Osteoblast (primary cell): Measurements from ENCODE around the gene EMP2. TPM values are rescaled to one million over a fixed set of nuclear protein-coding genes. Genes with fewer than 3 reads are reported as not detected.

Experiments
- DNase-seq: peaks from one replicate; pipeline ENCODE4 v3.0.0; 2011; ENCODE audit warnings: low spot score, mixed read lengths; ENCODE audit not compliant: insufficient read length; ENCODE audit errors: missing footprints
- H2AFZ ChIP-seq: 2 replicates; pipeline ENCODE4 v1.6.0; 2011; ENCODE audit warnings: mild to moderate bottlenecking, low read length
- H3K27ac ChIP-seq: 2 replicates; pipeline ENCODE4 v1.5.1; 2011; ENCODE audit warnings: mild to moderate bottlenecking, low read depth, low read length, moderate library complexity
- H3K27me3 ChIP-seq: 2 replicates; pipeline ENCODE4 v1.6.0; 2012; ENCODE audit warnings: mild to moderate bottlenecking, control low read depth, inconsistent platforms, low read length, moderate library complexity; ENCODE audit not compliant: insufficient read depth
- H3K36me3 ChIP-seq: 2 replicates; pipeline ENCODE4 v1.5.1; 2011; ENCODE audit warnings: mild to moderate bottlenecking, low read length, control low read depth, moderate library complexity; ENCODE audit not compliant: insufficient read depth
- H3K4me1 ChIP-seq: 2 replicates; pipeline ENCODE4 v1.5.1; 2011; ENCODE audit warnings: mild to moderate bottlenecking, low read length, control low read depth, moderate library complexity; ENCODE audit not compliant: insufficient read depth
- H3K4me2 ChIP-seq: 2 replicates; pipeline ENCODE4 v1.6.0; 2011; ENCODE audit warnings: mild to moderate bottlenecking, low read length; ENCODE audit not compliant: insufficient read depth
- H3K4me3 ChIP-seq: fragments of 200-600 bp; sonication (generic); 3 replicates; pipeline ENCODE4 v1.5.1; 2012; ENCODE audit warnings: mild to moderate bottlenecking, low read length, inconsistent platforms; ENCODE audit not compliant: insufficient read depth
- H3K79me2 ChIP-seq: 2 replicates; pipeline ENCODE4 v1.6.0; 2012; ENCODE audit warnings: mild to moderate bottlenecking, low read length, control low read depth, inconsistent platforms; ENCODE audit not compliant: insufficient read depth
- H3K9me3 ChIP-seq: 2 replicates; pipeline ENCODE4 v1.5.1; 2011; ENCODE audit warnings: low read depth, low read length, control low read depth
- H4K20me1 ChIP-seq: 2 replicates; pipeline ENCODE4 v1.6.0; 2012; ENCODE audit warnings: mild to moderate bottlenecking, low read length, control low read depth; ENCODE audit not compliant: insufficient read depth
- CTCF ChIP-seq: IDR thresholded peaks from 2 replicates; pipeline ENCODE4 v1.5.1; 2011; ENCODE audit warnings: mild to moderate bottlenecking, low read depth, low read length, moderate library complexity; ENCODE audit errors: extremely low read depth
- total RNA-seq: library from RNA; depleted of rRNA; stranded (reverse); fragments of >200 nt; gene quantifications from 2 replicates; pipeline ENCODE4 v1.2.3, GENCODE V29; 2012

The EMP2 gene
- total RNA-seq, 1 donor = 31.8 TPM

GRCh38 chr16:10504404-10504885 lies 76.0 kb downstream of the EMP2 start:
- Histone ChIP-seq H3K27me3 (no peaks in the 10 kb centered on the region), H2AFZ (no peak overlapping the region), H3K4me2 (no peak overlapping the region), H3K36me3 (no peaks in the 10 kb centered on the region), H3K79me2 (no peaks in the 10 kb centered on the region), H3K4me1 (no peaks in the 10 kb centered on the region), H3K27ac (no peak overlapping the region), H3K9me3 (no peaks in the 10 kb centered on the region), H4K20me1 (no peaks in the 10 kb centered on the region), H3K4me3 (no peak overlapping the region)
- no peak for DNase-seq
- no peak for TF ChIP-seq CTCF

DNA sequence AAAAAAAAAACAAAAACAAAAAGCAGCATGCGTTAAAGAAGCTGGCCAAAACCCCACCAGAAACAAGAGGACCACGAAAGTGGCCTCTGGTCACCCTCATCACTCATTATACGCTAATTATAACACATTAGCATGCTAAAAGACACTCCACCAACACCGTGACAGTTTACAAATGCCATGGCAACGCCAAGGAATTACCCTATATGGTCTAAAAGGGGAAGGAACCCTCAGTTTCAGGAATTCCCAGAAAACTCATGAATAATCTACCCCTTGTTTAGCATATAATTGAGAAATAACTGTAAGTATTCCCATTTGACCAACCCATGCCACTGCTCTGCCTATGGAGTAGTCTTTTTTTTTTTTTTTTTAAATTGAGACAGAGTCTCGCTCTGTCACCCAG lies 77.6 kb downstream of the EMP2 start:
- Histone ChIP-seq H3K27ac (no peak overlapping the region), H3K4me3 (no peak overlapping the region), H3K4me1 (no peaks in the 10 kb centered on the region), H2AFZ (no peak overlapping the region), H3K79me2 (no peaks in the 10 kb centered on the region), H3K9me3 (no peaks in the 10 kb centered on the region), H4K20me1 (no peaks in the 10 kb centered on the region), H3K27me3 (no peaks in the 10 kb centered on the region), H3K4me2 (no peak overlapping the region), H3K36me3 (no peaks in the 10 kb centered on the region)
- no peak for DNase-seq
- TF ChIP-seq CTCF = no peak

- no peak for DNase-seq
- H3K27me3 ChIP-seq = no peaks in the 10 kb centered on the region
- no peak overlapping the region for H3K4me2 ChIP-seq
- H4K20me1 ChIP-seq = no peaks in the 10 kb centered on the region
- no peaks in the 10 kb centered on the region for H3K79me2 ChIP-seq
- H3K4me3 ChIP-seq = no peak overlapping the region
- H3K4me1 ChIP-seq = no peaks in the 10 kb centered on the region
- TF ChIP-seq CTCF = no peak
- H3K27ac ChIP-seq = no peak overlapping the region
- H3K36me3 ChIP-seq = no peaks in the 10 kb centered on the region
- H3K9me3 ChIP-seq = no peaks in the 10 kb centered on the region
- H2AFZ ChIP-seq = no peak overlapping the region
These were observed 79.3 kb downstream of the EMP2 start for GRCh38 chr16:10501016-10501607.

DNA sequence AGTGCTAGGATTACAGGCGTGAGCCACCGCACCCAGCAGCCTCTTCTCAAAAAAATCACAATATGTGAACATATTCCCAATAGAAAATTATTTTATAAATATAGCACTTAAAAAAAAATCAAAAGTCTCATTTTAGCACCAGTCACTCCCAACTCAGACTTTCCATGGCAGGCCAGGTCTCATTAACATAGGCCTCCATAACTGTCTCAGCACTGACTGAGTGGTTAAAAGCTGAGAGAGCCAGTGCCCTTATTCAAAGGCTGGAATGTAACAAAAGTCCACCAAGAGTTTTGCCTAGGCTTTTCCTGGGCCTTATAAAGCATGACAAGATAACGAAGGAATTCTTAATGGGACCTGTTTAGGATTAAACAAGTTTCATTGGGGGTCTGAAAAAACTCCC lies 79.8 kb downstream of the EMP2 start:
- Histone ChIP-seq H3K4me2 (no peak overlapping the region), H3K36me3 (no peaks in the 10 kb centered on the region), H3K4me3 (no peak overlapping the region), H3K27me3 (no peaks in the 10 kb centered on the region), H3K9me3 (no peaks in the 10 kb centered on the region), H3K4me1 (no peaks in the 10 kb centered on the region), H4K20me1 (no peaks in the 10 kb centered on the region), H3K79me2 (no peaks in the 10 kb centered on the region), H3K27ac (no peak overlapping the region), H2AFZ (no peak overlapping the region)
- no peak for DNase-seq
- TF ChIP-seq CTCF = no peak
